NCI-H2227 (cell line): ENCODE data around the gene ADCYAP1R1.

Experiments
- DNase-seq: peaks from one replicate; lab custom pipeline; 2025; ENCODE audit not compliant: unreplicated experiment; lab: John Stamatoyannopoulos, UW

The ADCYAP1R1 gene

DNA sequence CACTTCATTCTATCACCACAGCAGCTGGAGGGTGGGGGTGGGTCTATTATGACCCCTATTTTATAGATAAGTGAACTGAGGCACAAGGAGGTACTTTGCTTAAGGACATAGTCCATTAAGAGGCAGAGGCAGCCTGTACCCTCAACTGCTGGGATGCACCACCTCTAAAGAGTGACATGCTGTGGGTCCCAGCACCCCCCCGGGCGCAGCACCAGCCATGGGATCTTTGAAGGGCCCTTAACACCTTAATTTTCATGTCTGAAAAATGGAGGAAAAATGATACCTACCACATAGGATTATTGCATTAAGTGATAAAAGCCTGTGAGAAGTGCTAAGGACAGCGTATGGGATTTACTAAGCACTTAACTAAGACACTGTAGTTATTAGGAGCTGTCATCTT, 15.4 kb downstream of the ADCYAP1R1 start:
- DNase-seq, result no peak

DNA sequence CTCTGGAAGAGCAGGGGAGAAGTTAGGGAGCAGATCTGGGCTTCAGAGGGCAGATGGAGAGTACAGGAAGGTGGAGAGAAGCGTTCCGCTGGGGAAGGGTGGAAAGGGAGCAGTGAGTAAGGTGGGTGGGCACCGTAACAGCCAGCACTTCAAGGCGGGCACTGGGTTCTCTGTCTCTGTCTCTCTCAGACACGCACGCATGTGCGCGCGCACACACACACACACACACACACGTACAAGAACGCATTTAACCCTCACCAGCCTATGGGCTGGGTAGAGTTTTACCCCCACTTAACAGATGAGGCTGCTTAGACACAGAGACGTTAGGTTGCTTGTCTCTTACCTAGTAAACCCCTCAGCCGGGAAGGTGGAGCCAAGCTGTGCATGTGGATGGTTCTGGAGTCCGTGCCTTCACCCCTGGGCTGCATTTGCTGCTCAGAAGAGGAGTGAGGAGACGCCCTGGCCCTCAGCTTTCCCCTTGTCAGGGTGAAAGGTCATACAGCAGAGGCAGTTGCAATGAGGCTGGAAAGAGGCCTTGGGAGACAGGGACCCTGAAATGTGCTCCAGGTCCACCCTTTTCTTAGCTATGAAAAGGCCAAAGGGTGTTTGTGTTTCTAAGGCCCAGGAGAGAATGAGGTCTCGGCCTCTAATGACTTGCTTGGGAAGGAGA, 16.0 kb downstream of the ADCYAP1R1 start:
- DNase-seq, result no peak

DNA sequence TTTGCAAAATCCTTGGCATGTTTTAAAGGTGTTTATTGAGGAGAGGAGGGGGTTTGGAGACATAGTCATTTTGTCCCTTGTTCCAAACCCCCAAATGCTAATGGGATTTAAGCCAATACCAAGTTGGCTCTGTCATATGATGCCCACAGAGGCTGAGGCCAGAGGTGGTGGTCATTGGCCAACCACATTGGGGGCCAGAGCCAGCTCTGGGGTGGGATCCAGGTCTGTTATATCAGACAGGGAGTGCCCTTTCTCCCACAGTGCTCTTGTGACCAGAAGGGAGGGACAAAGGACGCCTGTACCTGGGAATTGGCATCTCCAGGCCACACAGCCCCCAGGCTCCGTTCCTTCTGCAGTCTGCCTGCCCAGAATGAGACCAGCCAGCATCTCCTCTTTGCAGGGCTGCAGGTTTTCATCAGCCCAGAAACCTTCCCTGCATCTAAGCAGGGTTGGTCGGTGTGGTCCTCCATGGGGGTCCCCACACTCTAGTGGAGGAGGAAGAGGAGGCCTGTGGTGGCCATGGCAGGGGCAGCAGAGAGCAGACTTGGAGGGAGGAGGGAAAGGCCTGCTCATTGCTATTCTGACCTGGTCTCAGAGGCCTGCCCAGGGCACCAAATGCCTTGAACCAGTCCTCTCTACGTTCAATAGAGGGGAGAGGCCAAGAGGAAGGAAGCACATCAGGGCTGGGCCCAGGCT, 17.9 kb downstream of the ADCYAP1R1 start:
- no peak for DNase-seq

DNA sequence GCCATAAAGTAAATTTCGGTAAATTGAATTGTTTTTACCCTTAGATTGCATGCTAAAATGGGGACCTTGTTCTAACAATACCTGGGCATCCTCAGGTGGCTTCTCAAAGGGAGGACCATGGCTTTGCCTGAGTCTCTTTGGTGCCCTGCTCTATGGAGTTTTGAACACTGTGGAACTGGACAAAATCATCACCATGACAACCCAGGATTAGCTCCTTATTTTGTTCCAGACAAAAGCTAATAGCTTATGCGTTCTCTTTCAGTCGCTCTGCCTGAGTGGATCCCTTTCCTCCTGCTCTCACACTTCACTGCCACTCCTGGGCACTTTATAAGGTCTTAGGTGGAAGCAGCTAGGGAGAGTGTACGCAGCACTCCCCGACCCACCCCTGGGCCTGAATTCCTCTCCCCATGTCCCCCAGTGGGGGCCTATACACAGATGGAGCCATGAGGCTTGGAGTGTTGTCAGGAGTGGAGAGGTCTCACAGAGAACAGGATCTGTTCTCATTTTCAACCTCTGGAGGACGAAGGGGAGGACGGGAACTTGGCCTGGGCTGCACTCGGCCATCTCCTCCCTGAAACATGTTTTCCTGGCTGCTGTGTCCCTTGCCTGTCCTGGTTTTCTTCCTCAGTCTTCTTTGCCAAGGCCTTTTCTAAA, 19.0 kb downstream of the ADCYAP1R1 start:
- no peak for DNase-seq

DNA sequence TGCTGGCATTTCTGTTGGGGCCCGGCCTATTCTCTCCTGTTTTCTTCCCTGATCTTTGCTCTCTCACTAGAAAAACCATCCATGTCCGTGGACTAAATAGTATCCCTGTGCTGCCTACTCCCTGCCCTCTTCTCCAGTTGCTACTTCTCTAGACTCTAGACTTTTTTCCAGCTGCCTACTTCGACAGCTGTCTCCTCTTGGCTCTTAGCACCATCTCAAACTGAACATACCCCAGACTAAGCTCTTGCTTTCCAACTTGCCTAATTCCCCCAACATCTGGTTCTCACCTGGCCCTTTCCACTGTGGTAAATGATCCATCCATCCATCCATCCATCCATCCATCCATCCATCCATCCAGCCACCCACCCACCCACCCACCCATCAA, 19.5 kb downstream of the ADCYAP1R1 start:
- DNase-seq, result no peak

DNA sequence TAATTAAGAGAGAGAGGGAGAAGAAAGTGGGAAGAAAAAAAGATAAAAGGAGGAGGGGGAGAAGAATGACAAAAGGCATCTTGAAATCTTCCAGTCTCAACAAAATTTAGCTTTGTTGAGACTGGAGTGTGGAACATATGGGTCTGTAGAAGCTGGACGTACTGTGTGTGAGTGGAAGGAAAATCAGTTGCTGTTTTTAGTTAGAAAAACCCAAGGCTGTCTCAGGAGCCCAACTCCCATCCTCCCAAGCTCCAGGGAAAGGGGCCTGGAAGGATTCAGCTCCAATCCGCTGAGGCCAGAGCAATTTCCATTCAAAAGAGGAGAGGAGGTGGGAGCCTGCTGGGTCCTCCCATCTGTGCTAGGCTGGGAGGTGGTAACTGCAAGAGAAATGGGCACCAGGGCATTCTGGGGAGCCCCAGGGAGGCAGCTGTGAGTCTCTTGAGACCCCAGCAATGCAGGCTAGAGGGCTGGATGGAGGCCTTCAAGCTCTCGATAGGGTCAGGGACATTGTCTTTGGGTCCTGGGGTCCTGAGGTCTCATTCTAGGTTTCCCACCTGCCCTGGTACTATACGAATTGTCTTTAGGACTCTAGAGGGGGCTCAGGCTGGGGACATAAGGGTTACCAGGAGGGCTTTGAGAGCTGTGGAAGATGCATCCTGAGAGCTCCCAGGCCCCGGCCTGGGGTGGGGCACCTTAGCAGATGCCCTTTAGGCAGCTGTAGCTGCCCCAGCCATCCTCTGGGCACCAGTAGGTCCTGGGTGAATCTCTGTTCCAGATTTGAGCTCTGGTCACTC, 21.4 kb downstream of the ADCYAP1R1 start:
- no peak for DNase-seq

DNA sequence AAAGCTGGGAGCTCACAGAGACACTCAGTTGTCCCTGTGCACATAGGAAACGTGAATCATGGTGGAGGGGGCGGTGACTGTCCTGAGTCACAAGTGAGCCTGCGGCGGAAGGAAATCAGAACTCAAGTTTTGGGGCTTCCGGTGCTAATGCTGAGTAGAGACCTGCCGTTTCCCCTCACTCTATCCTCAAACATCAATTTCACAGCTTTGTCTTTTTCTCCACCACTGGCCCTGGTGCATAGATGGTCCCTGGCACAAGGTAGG, 21.9 kb downstream of the ADCYAP1R1 start:
- no peak for DNase-seq

DNA sequence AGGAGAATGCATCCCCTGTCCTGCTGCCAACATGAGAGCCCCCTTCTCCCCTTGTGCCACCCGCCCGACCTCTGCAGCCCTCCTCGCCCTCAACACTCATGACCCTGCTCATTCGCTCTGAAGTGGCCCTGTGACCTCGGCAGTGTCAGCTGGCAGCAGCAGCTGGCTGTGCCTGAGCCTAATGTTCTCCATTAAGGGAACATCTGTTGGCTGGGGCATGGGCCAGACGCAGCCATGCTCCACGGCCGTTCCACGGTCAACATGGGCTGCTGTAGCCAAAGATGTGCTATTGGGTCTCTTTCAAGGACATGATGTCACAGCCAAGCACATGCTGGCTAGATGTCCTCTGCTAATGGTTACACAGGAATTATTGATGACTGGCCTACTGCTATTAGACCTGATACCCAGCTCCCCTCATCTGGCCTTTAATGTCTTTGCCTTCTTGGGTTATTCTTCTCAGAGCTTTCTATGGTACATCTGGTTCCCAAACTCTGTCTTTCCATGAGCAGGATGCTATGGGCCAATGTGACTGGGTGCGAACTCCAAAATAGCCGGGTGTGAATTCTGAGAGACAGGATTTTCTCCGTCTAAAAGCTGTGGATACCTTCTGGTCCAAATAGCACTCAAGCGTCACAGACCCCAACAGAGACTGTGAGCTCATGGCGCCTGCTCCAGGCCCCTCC, 22.4 kb downstream of the ADCYAP1R1 start:
- DNase-seq, result no peak

DNA sequence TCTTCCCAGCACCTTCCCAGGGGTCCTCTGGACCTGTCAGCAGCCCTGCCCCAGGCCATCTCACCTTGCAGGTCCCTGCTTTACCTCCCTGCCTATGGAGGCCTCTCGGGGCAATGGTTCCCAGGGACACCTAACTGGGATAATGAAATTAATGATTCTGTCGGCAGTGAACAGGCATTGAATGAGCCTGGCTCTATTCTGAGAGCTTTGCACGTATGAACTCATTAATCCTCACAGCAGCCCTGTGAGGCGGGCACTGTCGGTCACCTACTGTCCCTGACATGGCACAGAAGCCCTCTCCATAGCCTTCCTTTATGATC, 22.9 kb downstream of the ADCYAP1R1 start:
- DNase-seq, result no peak

DNA sequence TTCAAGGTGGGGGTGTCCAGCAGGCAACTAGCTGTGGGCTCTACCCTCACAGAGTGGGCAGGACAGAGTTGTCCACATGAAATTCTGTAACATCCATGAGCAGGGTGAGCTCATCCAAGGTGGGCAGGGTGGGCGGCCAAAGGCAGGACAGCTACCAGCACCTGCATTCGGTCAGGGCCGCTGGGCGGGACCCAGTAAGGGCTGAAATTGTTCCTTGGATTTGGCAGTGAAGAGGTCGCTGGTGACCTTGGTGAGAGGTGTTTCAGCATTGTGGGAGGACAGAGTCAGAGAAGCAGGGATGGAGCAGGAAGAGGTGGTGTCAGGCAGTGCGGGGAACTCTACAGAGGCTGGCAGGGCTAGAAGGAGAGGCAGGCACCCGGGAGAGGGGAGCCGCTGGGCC, 23.9 kb downstream of the ADCYAP1R1 start:
- no peak for DNase-seq

DNA sequence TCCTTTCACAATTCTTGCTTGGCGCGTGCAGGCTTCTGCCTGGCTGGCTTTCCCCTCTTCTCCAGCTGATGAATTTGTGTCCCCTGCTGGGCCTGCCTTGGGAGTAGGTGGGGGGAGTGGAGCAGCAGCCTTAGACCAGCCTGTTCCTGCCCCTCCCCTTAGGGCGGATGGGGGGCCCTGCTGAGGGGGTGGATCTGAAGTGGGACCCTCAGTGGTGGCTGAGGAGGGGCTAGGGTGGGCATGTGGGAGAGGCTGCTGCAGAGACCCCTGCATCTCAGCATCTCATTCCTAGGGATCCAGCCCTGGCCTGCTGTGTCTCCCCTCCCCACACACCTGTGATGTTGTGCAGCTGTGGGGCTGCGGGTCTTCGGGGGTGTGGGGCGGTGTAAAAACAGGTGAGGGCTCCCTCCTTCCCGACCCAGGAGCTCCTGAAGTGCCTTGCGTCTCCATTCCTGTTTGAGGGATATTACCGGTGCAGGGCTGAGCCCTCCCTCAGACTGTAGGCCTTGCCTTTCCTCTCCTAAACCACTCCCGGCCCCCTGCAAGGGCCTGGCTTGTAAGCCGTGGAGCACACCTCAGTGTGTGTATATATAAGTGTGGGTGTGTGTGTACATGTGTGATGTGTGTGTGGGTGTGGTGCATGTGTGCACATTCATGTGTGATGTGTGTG, 24.7 kb downstream of the ADCYAP1R1 start:
- no peak for DNase-seq

DNA sequence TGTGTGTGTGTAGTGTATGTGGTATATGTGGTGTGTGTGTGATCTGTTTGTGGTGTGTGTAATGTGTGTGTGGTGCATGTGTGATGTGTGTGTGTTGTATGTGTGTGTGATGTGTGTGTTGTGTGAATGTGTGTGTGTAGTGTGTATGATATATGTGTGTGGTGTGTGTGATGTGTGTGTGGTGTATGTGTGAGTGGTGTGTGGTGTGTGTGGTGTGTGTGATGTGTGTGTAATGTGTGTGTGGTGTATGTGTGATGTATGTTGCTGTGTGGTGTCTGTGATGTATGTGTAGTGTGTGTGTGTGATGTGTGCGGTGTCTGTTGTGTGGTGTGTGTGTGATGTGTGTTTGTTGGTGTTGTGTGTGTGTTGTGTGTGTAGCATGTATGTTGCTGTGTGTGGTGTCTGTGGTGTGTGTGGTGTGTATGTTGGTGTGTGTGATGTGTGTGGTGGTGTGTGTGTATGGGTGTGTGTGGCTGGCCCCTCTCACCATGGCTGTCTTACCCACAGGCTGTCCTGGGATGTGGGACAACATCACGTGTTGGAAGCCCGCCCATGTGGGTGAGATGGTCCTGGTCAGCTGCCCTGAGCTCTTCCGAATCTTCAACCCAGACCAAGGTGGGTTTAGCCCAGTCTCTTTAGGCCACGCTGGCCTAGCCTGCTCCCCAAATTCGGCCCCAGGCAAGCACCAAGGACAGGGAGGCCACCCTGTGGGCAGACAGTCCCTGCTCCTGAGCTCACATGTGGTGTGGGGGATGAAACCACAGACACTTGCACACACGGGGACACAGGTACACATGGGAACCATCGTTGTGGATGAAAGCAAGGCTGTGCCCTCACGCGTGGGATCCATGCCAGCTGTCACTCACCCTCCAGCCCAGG, 25.6 kb downstream of the ADCYAP1R1 start:
- no peak for DNase-seq

DNA sequence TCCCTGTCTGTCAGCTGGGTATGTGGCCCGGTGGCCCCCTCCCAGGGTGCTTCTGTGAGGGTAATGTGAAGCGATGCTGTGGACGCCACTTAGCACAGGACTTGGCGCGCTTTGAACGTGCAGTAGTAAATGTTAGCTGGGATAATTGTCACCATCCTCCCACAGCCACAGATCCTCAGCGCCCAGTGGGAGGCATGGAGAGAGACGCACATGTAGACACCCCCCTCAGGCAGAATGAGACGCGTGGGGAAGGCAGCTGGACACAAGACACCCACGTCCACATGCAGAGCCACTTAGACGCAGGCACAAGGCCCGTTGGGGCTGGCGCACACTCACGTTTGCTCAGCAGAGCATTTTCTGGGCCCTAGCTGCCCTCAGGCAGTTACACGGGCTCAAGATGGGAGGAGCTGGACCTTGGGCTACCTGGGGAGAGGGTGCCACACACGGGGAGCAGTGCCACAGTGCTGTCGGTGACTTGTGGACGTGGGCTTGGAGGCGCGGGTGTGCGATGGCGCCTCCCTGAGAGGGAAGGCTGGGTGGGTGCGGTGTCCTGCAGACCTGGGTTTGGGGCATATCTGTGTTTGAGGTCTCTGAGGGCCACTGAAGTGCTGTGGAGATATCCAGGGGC, 26.4 kb downstream of the ADCYAP1R1 start:
- no peak for DNase-seq

DNA sequence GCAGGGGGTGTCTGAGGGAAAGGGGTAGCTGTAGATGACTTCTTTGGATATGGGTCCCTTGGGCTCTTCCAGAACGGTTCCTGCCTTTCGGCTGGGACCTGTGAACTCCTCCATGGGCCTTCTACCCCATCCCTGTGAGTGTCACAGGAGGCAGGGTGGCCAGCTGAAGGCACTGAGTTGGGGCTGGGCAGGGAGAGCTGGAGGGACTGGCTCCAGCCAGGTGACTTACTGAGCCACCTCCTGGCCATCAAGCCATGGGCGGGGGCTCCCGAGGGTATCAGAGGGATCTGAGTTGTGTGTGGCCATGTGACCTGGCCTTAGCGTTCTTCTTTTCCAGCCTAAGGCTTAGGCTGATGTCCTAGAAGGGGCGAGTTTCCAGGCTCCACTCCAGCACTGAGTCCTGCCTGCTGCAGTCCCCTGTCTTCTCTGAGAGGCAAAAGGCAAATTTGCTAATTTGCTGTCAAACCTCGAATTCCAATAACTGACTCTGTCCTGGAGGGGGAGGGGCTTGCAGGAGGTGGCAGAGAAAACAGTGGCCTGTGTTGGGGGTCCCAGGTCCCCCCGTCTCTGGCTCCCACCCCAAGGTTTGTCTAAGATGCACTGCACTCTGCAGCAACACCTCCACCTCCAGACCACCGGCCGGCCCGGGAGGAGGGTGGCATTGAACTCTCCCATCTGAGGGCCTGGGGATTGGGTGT, 27.2 kb downstream of the ADCYAP1R1 start:
- DNase-seq, result no peak

DNA sequence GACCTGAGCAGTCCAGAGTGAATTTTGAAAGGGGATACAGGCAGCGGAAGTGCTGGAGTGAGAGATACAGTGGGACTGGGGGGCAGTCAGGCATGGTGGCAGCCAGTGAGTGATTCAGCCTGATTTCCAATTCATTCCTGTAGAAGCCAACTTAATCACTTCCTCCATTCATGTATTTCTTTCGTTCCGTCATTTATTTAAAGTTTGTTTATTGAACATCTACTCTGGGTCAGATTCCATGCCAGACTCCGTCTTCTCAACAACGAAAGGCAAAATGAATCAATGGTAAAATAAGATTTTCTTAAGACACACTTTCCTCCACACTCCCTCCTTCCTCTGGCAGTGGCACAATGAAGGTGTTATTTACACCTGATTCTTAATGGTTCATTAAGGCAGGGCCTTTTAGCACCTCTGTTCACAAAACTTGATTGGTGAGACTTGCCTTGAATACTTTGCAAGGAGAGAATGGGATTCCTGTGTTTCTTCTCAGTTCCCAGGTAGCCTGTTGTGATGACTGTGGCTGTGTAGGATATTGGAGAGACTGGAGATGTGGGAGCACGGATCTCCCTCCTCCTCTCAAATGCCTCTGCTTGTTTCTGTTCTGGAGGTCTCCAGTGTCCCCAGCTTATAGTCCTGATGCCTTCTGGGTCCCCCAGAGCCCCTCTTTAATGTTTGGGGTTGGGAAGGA, 27.9 kb downstream of the ADCYAP1R1 start:
- no peak for DNase-seq

DNA sequence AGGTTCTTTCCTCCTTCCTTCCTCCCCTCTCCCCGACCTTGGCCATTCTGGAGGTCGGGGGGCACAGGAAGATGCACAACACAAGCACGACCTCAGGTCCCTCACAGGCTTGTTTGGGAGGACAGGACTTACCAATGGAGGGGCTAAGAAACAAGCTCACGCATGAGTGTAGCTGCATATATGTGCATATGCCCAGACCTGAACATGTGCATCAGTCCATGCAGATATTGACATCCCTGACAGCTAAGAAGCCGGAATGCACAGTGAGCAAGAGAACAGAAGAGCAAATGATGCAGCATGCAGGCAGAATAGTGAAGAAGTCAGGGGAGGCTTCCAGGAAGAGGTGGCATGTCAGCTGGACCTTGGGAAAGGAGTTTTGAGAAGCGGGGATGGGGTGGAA, 28.7 kb downstream of the ADCYAP1R1 start:
- DNase-seq, result no peak

DNA sequence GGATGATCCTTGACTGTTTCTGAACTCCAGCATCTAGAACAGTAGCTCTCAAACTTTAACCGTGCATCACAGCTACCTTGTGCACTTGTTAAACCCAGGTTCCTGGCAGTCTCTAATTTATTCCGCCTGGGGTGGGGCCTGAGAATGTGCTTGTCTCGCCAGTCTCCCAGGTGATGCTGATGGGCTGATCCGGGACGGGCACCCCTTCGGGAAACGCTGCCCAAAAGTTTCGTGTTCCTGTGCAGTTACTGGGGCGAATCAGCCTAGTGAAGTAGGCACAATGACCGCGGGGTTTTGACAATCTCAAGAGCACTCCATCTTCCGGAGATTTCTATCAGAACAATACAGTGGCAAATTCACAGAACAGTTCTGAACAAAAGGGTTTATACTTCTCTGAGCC, 29.9 kb downstream of the ADCYAP1R1 start:
- no peak for DNase-seq

DNA sequence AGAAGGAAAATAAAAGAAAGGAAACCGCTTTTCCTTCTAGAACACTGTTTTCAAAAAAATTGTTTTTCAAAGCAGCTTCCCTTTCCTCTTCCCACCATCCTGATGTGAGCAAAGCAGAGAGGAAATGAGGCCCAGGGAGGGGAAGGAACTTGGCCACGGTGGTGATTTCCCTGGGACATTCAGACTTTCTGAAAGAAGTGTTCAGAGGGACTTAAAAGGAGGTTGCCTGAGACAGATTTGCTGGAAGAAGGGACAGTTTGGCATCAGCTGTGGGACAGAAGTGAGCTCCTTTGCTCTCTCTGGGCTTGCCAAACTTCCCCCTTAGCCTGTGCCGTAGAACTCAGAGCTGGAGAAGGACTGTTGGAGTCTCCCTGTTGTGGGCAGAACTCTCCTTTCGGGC, 30.3 kb downstream of the ADCYAP1R1 start:
- DNase-seq, result no peak
